SK-N-SH (cell line): ENCODE data around the gene ZNF248. TPM values are rescaled to one million over a fixed set of nuclear protein-coding genes. Genes with fewer than 3 reads are reported as not detected.

Source experiments
- CTCF ChIA-PET: fragments of 300-600, 350-600 bp; formaldehyde crosslinking; extraction: SDS; loops from one replicate; lab custom pipeline; 2021; lab: Yijun Ruan, JAX
- POLR2A ChIA-PET: fragments of 350-600 bp; sonication (Branson Sonifier 250); formaldehyde crosslinking; extraction: SDS; loops from one replicate; lab custom pipeline; 2020; ENCODE audit warnings: antibody characterized with exemption, inconsistent platforms; lab: Yijun Ruan, JAX
- DNase-seq: peaks from one replicate; pipeline ENCODE4 v3.0.0; 2012
- H2AFZ ChIP-seq: fragments of 200-600 bp; sonication (generic); 2 replicates; pipeline ENCODE4 v1.8.1; 2016; ENCODE audit warnings: antibody characterized with exemption, mild to moderate bottlenecking, low read depth
- H3F3A ChIP-seq: fragments of 200-600 bp; sonication (generic); replicated peaks from 2 replicates; pipeline ENCODE3; 2016; ENCODE audit warnings: antibody characterized with exemption, mild to moderate bottlenecking; ENCODE audit not compliant: insufficient read depth
- H3K27ac ChIP-seq, 2 experiments: fragments of 200-500 bp in 1 of 2; fragments of 200-600 bp in 1 of 2; sonication (Bioruptor generic) in 1 of 2; sonication (generic), shearing (Covaris generic) in 1 of 2; 2 replicates each; pipeline versions ENCODE4 v1.5.1 to v1.6.1; 2014 to 2016; ENCODE audit warnings: low read depth in 2 of 2, inconsistent platforms in 1 of 2, low read length in 1 of 2, mild to moderate bottlenecking in 1 of 2, mixed read lengths in 1 of 2
- H3K27me3 ChIP-seq: fragments of 200-600 bp; sonication (generic), shearing (Covaris generic); 2 replicates; pipeline ENCODE4 v1.6.1; 2016; ENCODE audit warnings: mixed run types; ENCODE audit not compliant: insufficient read depth
- H3K36me3 ChIP-seq, 2 experiments: fragments of 200-500 bp in 1 of 2; fragments of 200-600 bp in 1 of 2; sonication (Bioruptor generic) in 1 of 2; sonication (generic) in 1 of 2; replicated peaks in 1 of 2; 2 replicates each; pipeline versions ENCODE3 to v1.5.1; 2014 to 2016; ENCODE audit warnings: low read length in 1 of 2, mild to moderate bottlenecking in 1 of 2; ENCODE audit not compliant: insufficient read depth in 2 of 2, control insufficient read depth in 1 of 2
- H3K4me1 ChIP-seq, 2 experiments: fragments of 200-500 bp in 1 of 2; fragments of 200-600 bp in 1 of 2; sonication (Bioruptor generic) in 1 of 2; sonication (generic), shearing (Covaris generic) in 1 of 2; 2 replicates each; pipeline versions ENCODE4 v1.5.1 to v1.6.1; 2014 to 2016; ENCODE audit warnings: low read depth in 1 of 2, low read length in 1 of 2, mixed run types in 1 of 2; ENCODE audit not compliant: insufficient read depth in 2 of 2, control insufficient read depth in 1 of 2
- H3K4me2 ChIP-seq: fragments of 200-600 bp; sonication (generic), shearing (Covaris generic); 2 replicates; pipeline ENCODE4 v1.6.1; 2017; ENCODE audit warnings: mixed run types
- H3K4me3 ChIP-seq, 2 experiments: fragments of 200-500 bp in 1 of 2; fragments of 200-600 bp in 1 of 2; sonication (Bioruptor generic) in 1 of 2; sonication (generic), shearing (Covaris generic) in 1 of 2; 2 replicates each; pipeline versions ENCODE4 v1.5.1 to v1.8.1; 2014 to 2016; ENCODE audit warnings: low read depth in 2 of 2, inconsistent platforms in 1 of 2, low read length in 1 of 2, mild to moderate bottlenecking in 1 of 2, mixed read lengths in 1 of 2, moderate library complexity in 1 of 2
- H3K79me2 ChIP-seq: fragments of 200-600 bp; sonication (generic); 2 replicates; pipeline ENCODE4 v1.8.1; 2017; ENCODE audit warnings: mild to moderate bottlenecking; ENCODE audit not compliant: insufficient read depth
- H3K9ac ChIP-seq: fragments of 200-600 bp; sonication (generic); 2 replicates; pipeline ENCODE4 v1.6.1; 2017; ENCODE audit warnings: mixed run types
- H3K9me2 ChIP-seq: fragments of 200-600 bp; sonication (generic); 2 replicates; pipeline ENCODE4 v1.6.1; 2017; ENCODE audit warnings: mixed run types
- H3K9me3 ChIP-seq: fragments of 200-600 bp; sonication (generic); 2 replicates; pipeline ENCODE4 v1.6.1; 2017; ENCODE audit warnings: mixed run types, mild to moderate bottlenecking, moderate library complexity
- H4K20me1 ChIP-seq: fragments of 200-600 bp; sonication (generic); 2 replicates; pipeline ENCODE4 v1.6.1; 2017; ENCODE audit warnings: mild to moderate bottlenecking, mixed run types; ENCODE audit not compliant: insufficient read depth
- FOXJ3 ChIP-seq: sonication (generic); formaldehyde crosslinking; IDR thresholded peaks from 2 replicates; pipeline ENCODE4 v1.5.1; 2020; ENCODE audit warnings: mild to moderate bottlenecking, missing genetic modification reagents
- GABPA ChIP-seq: IDR thresholded peaks from 2 replicates; pipeline ENCODE4 v1.4.0; 2012; ENCODE audit warnings: low read depth, mild to moderate bottlenecking
- GATA2 ChIP-seq: sonication (generic); formaldehyde crosslinking; IDR thresholded peaks from 2 replicates; pipeline ENCODE4 v1.5.0; 2020; ENCODE audit warnings: mild to moderate bottlenecking, missing genetic modification reagents
- MAX ChIP-seq: IDR thresholded peaks from 2 replicates; pipeline ENCODE4 v1.4.0; 2012; ENCODE audit warnings: low read depth
- MEF2A ChIP-seq: IDR thresholded peaks from 2 replicates; pipeline ENCODE4 v1.4.0; 2012; ENCODE audit warnings: low read depth, borderline replicate concordance
- MXI1 ChIP-seq: IDR thresholded peaks from 2 replicates; pipeline ENCODE4 v1.6.1; 2012; ENCODE audit warnings: mild to moderate bottlenecking, low read depth, low read length, improper control_type of control experiment
- NRF1 ChIP-seq: IDR thresholded peaks from 2 replicates; pipeline ENCODE4 v1.6.1; 2012; ENCODE audit warnings: low read depth, mild to moderate bottlenecking, low read length
- POLR2AphosphoS5 ChIP-seq: IDR thresholded peaks from 2 replicates; pipeline ENCODE4 v1.6.1; 2012; ENCODE audit warnings: low read depth, low read length
- RCOR1 ChIP-seq: fragments of 150-350 bp; IDR thresholded peaks from 2 replicates; pipeline ENCODE4 v1.6.1; 2017; ENCODE audit warnings: antibody characterized with exemption, low read length
- SMC3 ChIP-seq: IDR thresholded peaks from 2 replicates; pipeline ENCODE4 v1.6.1; 2012; ENCODE audit warnings: low read depth, low read length, improper control_type of control experiment
- TEAD4 ChIP-seq: IDR thresholded peaks from 2 replicates; pipeline ENCODE4 v1.4.0; 2012; ENCODE audit warnings: mild to moderate bottlenecking, borderline replicate concordance; ENCODE audit not compliant: insufficient read depth
- WGBS: methylation state at CpG from one replicate; pipeline ENCODE4 v1.1.6; 2017; ENCODE audit warnings: low lambda C conversion rate; 5-methylcytosine and 5-hydroxymethylcytosine counted together
- polyA plus RNA-seq, 3 experiments: library from polyadenylated mRNA; depleted of rRNA; stranded (reverse); fragments of >200 nt; gene quantifications; 2 replicates each; pipeline ENCODE4 v1.2.3, GENCODE V29; 2012
- TF ChIP-seq, protein P1 (sequence below): fragments of 150-350 bp; IDR thresholded peaks from 2 replicates; pipeline ENCODE4 v1.6.1; 2016; ENCODE audit warnings: mild to moderate bottlenecking, low read depth, low read length
- TF ChIP-seq, protein P2 (sequence below): IDR thresholded peaks from 2 replicates; pipeline ENCODE4 v1.4.0; 2012; ENCODE audit warnings: low read depth, borderline replicate concordance
- TF ChIP-seq, protein P3 (sequence below): IDR thresholded peaks from 2 replicates; pipeline ENCODE4 v1.4.0; 2012; ENCODE audit warnings: low read depth, borderline replicate concordance

ZNF248 gene
- polyA plus RNA-seq, 1 of the 3 experiments (the other 2 are of a cell fraction), result 6.5 TPM

DNA sequence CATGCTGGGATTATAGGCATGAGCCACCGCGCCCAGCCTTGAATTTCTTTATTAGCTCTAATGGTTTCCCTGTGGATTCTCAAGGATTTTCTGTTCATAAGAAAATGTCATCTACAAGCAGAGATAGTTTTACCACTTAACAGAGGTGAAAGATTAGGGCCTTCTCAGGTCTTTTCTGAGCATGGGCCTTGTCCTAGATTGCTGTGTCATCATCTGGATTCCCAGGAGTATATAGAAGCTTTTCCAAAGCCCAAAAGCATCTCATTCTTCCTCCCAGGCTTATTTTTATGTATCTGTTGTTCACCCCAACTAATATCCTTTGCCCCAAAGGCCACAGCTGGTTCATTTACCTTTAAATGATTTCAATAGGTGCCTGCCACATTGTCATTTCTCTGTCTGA lies 13.7 kb upstream of the ZNF248 start:
- TF ChIP-seq FOXJ3 (CRISPR knock-in tag), result no peak
- no peak for TF ChIP-seq TEAD4
- TF ChIP-seq, protein P1, sequence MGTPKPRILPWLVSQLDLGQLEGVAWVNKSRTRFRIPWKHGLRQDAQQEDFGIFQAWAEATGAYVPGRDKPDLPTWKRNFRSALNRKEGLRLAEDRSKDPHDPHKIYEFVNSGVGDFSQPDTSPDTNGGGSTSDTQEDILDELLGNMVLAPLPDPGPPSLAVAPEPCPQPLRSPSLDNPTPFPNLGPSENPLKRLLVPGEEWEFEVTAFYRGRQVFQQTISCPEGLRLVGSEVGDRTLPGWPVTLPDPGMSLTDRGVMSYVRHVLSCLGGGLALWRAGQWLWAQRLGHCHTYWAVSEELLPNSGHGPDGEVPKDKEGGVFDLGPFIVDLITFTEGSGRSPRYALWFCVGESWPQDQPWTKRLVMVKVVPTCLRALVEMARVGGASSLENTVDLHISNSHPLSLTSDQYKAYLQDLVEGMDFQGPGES, result no peak
- TF ChIP-seq GATA2 (CRISPR knock-in tag), result no peak
- no peak for TF ChIP-seq MXI1
- no peak for TF ChIP-seq SMC3
- TF ChIP-seq RCOR1, result no peak
- no peak for TF ChIP-seq GABPA
- TF ChIP-seq, protein P2, sequence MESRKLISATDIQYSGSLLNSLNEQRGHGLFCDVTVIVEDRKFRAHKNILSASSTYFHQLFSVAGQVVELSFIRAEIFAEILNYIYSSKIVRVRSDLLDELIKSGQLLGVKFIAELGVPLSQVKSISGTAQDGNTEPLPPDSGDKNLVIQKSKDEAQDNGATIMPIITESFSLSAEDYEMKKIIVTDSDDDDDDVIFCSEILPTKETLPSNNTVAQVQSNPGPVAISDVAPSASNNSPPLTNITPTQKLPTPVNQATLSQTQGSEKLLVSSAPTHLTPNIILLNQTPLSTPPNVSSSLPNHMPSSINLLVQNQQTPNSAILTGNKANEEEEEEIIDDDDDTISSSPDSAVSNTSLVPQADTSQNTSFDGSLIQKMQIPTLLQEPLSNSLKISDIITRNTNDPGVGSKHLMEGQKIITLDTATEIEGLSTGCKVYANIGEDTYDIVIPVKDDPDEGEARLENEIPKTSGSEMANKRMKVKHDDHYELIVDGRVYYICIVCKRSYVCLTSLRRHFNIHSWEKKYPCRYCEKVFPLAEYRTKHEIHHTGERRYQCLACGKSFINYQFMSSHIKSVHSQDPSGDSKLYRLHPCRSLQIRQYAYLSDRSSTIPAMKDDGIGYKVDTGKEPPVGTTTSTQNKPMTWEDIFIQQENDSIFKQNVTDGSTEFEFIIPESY, result no peak
- TF ChIP-seq MAX, result no peak
- TF ChIP-seq NRF1, result no peak
- no peak for TF ChIP-seq MEF2A
- Histone ChIP-seq H3K27ac (no peak overlapping the region), H3F3A (no peaks in the 10 kb centered on the region), H3K9ac (no peak overlapping the region), H3K79me2 (no peaks in the 10 kb centered on the region), H3K4me2 (no peak overlapping the region), H4K20me1 (no peaks in the 10 kb centered on the region), H3K4me3 (no peak overlapping the region), H3K9me3 (no peaks in the 10 kb centered on the region), H2AFZ (no peak overlapping the region), H3K4me1 (no peaks in the 10 kb centered on the region), H3K27me3 (no peaks in the 10 kb centered on the region), H3K9me2 (no peaks in the 10 kb centered on the region), H3K36me3 (no peaks in the 10 kb centered on the region)
- POLR2A ChIA-PET, result no interaction called here
- WGBS, result 93% methylated on average over 2 of the region's 2 CpGs
- DNase-seq, result no peak
- CTCF ChIA-PET, result no interaction called here

DNA sequence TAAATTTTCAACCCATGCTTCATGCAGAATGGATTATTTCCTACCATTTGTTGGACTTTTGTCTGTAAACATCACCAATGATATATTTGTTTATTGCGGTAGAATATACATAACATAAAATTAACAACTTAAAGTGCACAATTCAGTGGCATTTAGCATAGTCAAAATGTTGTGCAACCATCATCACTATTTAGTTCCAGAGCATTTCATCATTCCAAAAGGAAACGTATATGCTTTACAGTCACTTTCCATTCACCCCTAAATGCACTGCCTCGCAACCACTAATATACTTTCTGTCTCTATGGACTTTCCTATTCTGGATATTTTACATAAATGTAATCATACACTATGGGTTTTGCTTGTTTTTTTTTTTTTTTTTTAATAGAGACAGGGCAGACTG lies 11.4 kb upstream of the ZNF248 start:
- Histone ChIP-seq H3K4me1 (no peaks in the 10 kb centered on the region), H3K27ac (no peak overlapping the region), H3F3A (no peaks in the 10 kb centered on the region), H3K27me3 (no peaks in the 10 kb centered on the region), H3K9me3 (no peaks in the 10 kb centered on the region), H3K9ac (no peak overlapping the region), H2AFZ (no peak overlapping the region), H3K9me2 (no peaks in the 10 kb centered on the region), H3K36me3 (no peaks in the 10 kb centered on the region), H3K4me3 (no peak overlapping the region), H3K4me2 (no peak overlapping the region), H4K20me1 (no peaks in the 10 kb centered on the region), H3K79me2 (no peaks in the 10 kb centered on the region)
- CTCF ChIA-PET, result no interaction called here
- WGBS, result 65% methylated on average over 3 of the region's 3 CpGs
- TF ChIP-seq, protein P3, sequence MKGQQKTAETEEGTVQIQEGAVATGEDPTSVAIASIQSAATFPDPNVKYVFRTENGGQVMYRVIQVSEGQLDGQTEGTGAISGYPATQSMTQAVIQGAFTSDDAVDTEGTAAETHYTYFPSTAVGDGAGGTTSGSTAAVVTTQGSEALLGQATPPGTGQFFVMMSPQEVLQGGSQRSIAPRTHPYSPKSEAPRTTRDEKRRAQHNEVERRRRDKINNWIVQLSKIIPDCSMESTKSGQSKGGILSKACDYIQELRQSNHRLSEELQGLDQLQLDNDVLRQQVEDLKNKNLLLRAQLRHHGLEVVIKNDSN, result no peak
- no peak for TF ChIP-seq POLR2AphosphoS5
- no peak for TF ChIP-seq MEF2A
- POLR2A ChIA-PET, result no interaction called here
- no peak for DNase-seq
